Measurements from ENCODE around the gene MRPS18A. TPM values are rescaled to one million over a fixed set of nuclear protein-coding genes. Genes with fewer than 3 reads are reported as not detected.

The MRPS18A gene
- total RNA-seq, 4 donors from 2014 or later: 30.7 to 47.4 (median 37.1) TPM

DNA sequence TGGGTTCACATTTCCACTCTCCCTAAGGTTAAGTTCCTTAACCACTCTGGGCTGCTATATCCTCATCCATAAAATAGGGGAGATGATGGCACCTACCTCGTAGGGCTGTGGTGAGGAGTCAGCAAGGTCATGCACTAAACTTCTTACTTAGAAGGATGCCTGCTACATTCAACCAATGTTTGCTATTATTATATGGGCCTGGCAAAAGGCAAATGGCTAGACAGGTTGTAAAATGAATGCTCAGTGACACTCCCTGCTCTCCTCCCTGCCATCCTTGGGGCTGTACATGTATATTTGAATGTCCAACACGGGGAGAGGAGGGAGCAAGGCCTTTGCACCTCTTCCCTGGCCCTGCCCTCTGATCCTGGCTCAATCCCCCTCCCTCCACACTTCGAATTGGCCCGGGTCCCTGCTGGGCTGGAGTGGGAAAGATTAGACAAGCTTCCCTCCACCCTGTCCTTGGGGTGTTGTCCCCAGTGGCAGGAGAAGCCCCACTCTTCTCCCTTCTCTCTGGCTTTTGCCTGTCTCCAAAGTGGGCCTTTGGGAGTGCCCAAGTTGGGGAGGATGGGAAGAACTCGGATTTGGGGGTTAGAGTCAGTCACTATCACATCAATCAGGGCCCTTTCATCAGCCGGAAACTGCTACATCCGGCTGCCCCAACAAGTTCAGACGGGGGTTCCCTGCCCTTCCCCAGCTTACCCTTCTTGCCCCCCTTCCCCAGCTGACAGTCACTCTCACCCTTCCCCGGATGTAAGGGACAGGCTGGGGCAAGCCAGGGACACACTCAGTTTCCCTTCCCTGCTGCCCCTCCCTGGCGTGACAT lies 46.1 kb upstream of the MRPS18A start:
- intact Hi-C loops (cut with DNase I): no loop called here
- WGBS: 55% methylated on average over 10 of the region's 10 CpGs

DNA sequence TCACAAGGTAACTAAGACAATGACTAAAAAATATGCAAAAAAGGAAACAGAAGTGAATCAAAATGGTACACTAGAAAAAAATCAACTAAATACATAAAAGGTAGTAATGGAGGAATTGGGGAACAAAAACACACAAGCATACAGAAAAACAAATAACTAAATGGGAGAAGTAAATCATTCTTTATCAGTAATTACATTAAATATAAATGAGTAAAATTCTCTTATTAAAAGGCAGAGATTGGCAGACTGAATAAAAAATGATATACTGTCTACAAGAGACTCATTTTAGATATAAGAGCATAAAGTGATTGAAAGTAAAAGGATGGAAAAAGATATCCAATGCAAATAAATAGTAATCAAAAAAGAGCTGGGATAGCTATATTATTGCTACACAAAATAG lies 43.0 kb upstream of the MRPS18A start:
- H3K36me3 ChIP-seq: no peaks in the 10 kb centered on the region
- no peaks in the 10 kb centered on the region for H3K4me1 ChIP-seq
- H3K4me3 ChIP-seq: no peak overlapping the region
- intact Hi-C loops (cut with DNase I): no loop called here
- H3K27ac ChIP-seq (replicated peaks in 1 of 4): no peak overlapping the region
- no peak for DNase-seq (ENCODE audit: extremely low spot score)
- H3K27me3 ChIP-seq: no peaks in the 10 kb centered on the region
- TF ChIP-seq POLR2A (IDR thresholded peaks at IDR 0.05; ENCODE audit: low read depth): no peak
- TF ChIP-seq, protein P1, sequence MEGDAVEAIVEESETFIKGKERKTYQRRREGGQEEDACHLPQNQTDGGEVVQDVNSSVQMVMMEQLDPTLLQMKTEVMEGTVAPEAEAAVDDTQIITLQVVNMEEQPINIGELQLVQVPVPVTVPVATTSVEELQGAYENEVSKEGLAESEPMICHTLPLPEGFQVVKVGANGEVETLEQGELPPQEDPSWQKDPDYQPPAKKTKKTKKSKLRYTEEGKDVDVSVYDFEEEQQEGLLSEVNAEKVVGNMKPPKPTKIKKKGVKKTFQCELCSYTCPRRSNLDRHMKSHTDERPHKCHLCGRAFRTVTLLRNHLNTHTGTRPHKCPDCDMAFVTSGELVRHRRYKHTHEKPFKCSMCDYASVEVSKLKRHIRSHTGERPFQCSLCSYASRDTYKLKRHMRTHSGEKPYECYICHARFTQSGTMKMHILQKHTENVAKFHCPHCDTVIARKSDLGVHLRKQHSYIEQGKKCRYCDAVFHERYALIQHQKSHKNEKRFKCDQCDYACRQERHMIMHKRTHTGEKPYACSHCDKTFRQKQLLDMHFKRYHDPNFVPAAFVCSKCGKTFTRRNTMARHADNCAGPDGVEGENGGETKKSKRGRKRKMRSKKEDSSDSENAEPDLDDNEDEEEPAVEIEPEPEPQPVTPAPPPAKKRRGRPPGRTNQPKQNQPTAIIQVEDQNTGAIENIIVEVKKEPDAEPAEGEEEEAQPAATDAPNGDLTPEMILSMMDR (IDR thresholded peaks at IDR 0.05): no peak
- no peak for TF ChIP-seq POLR2AphosphoS5 (IDR thresholded peaks at IDR 0.05)
- TF ChIP-seq EP300 (IDR thresholded peaks at IDR 0.05): no peak
- H3K9me3 ChIP-seq: peaks cover 0 to 26% (median 9%) of the 10 kb centered on the region in 4 donors

More for the DNA sequence above, 46.1 kb upstream of the MRPS18A start:
- H3K4me3 ChIP-seq: no peak overlapping the region
- H3K27me3 ChIP-seq: no peaks in the 10 kb centered on the region
- no peak overlapping the region for H3K27ac ChIP-seq (replicated peaks in 1 of 4)
- H3K4me1 ChIP-seq: peaks cover 6 to 10% (median 6%) of the 10 kb centered on the region in 4 donors
- peaks cover 0 to 26% (median 9%) of the 10 kb centered on the region in 4 donors for H3K9me3 ChIP-seq
- no peak for DNase-seq (ENCODE audit: extremely low spot score)
- TF ChIP-seq POLR2A (IDR thresholded peaks at IDR 0.05; ENCODE audit: low read depth) (no peak), EP300 (IDR thresholded peaks at IDR 0.05) (no peak), POLR2AphosphoS5 (IDR thresholded peaks at IDR 0.05) (no peak)
- TF ChIP-seq, protein P1 (IDR thresholded peaks at IDR 0.05): no peak
- no peaks in the 10 kb centered on the region for H3K36me3 ChIP-seq

DNA sequence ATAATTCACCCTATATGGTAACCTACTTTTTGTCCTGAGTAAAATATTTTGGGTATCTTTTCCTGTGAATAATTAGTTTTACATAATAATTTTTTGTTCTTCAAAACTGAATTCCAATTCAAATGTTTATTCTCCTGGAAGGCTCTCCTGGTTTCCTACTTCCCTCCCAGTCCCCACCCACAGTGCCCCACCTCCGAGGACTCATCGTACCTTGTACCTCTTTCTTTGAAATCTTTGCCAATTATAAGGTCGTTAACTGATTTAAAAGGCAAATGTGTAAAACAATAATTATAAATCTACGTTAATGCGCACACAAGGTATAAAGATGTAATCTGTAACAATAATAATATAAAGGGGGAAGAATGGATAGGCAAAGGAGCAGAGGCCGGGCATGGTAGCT lies 41.9 kb upstream of the MRPS18A start:
- intact Hi-C loops (cut with DNase I): no loop called here
- peaks cover 0 to 26% (median 9%) of the 10 kb centered on the region in 4 donors for H3K9me3 ChIP-seq
- TF ChIP-seq POLR2A (IDR thresholded peaks at IDR 0.05; ENCODE audit: low read depth): no peak
- no peak for TF ChIP-seq EP300 (IDR thresholded peaks at IDR 0.05)
- TF ChIP-seq POLR2AphosphoS5 (IDR thresholded peaks at IDR 0.05): no peak
- TF ChIP-seq, protein P1 (IDR thresholded peaks at IDR 0.05): no peak
- 90% methylated on average over 6 of the region's 6 CpGs for WGBS
- no peak overlapping the region for H3K4me3 ChIP-seq
- no peak for DNase-seq (ENCODE audit: extremely low spot score)
- no peaks in the 10 kb centered on the region for H3K36me3 ChIP-seq
- peaks cover 0 to 5% (median 0%) of the 10 kb centered on the region in 4 donors for H3K4me1 ChIP-seq
- no peak overlapping the region for H3K27ac ChIP-seq (replicated peaks in 1 of 4)
- no peaks in the 10 kb centered on the region for H3K27me3 ChIP-seq

GRCh38 chr6:43728586-43728985 lies 41.0 kb upstream of the MRPS18A start:
- no peak for DNase-seq (ENCODE audit: extremely low spot score)
- no peak overlapping the region for H3K27ac ChIP-seq (replicated peaks in 1 of 4)
- no peaks in the 10 kb centered on the region for H3K36me3 ChIP-seq
- peaks cover 0 to 6% (median 2%) of the 10 kb centered on the region in 4 donors for H3K4me1 ChIP-seq
- 77% methylated on average over 2 of the region's 2 CpGs for WGBS
- no peaks in the 10 kb centered on the region for H3K27me3 ChIP-seq
- no peak overlapping the region for H3K4me3 ChIP-seq
- intact Hi-C loops (cut with DNase I): no loop called here
- peaks cover 0 to 26% (median 9%) of the 10 kb centered on the region in 4 donors for H3K9me3 ChIP-seq
- TF ChIP-seq EP300 (IDR thresholded peaks at IDR 0.05) (no peak), POLR2A (IDR thresholded peaks at IDR 0.05; ENCODE audit: low read depth) (no peak), POLR2AphosphoS5 (IDR thresholded peaks at IDR 0.05) (no peak)
- TF ChIP-seq, protein P1 (IDR thresholded peaks at IDR 0.05): no peak
